Stimulated activated memory B cell treated with anti-CD40 and anti-IgM and Interleukin-4, amounts not matched to agents 10 μg/mL and 1 μg/mL and 100 μg/mL, for 72 hours (primary cell): Measurements from ENCODE around the gene NOD1.
"Not testable (repeated sequence)": the region's sequence is repeated elsewhere in the genome, so short reads cannot be mapped to it uniquely, and the experiment has no call there.

Source experiments
- ATAC-seq: fragments of 150-1000 bp; cut with Tn5 transposase; 2 replicates; pipeline ENCODE4 v1.10.0; 2021
- H3K27ac Mint-ChIP-seq: one replicate; pipeline ENCODE4 v1.8.0; 2022; ENCODE audit warnings: mild to moderate bottlenecking, mixed read lengths
- H3K27me3 Mint-ChIP-seq: one replicate; pipeline ENCODE4 v1.8.0; 2022; ENCODE audit warnings: mixed read lengths
- H3K36me3 Mint-ChIP-seq: one replicate; pipeline ENCODE4 v1.8.0; 2022; ENCODE audit warnings: mixed read lengths
- H3K4me1 Mint-ChIP-seq: one replicate; pipeline ENCODE4 v1.8.0; 2022; ENCODE audit warnings: mixed read lengths
- H3K4me3 Mint-ChIP-seq: one replicate; pipeline ENCODE4 v1.8.0; 2022; ENCODE audit warnings: mild to moderate bottlenecking, moderate library complexity, mixed read lengths
- H3K9me3 Mint-ChIP-seq: one replicate; pipeline ENCODE4 v1.8.0; 2022; ENCODE audit warnings: mixed read lengths

Gene NOD1

DNA sequence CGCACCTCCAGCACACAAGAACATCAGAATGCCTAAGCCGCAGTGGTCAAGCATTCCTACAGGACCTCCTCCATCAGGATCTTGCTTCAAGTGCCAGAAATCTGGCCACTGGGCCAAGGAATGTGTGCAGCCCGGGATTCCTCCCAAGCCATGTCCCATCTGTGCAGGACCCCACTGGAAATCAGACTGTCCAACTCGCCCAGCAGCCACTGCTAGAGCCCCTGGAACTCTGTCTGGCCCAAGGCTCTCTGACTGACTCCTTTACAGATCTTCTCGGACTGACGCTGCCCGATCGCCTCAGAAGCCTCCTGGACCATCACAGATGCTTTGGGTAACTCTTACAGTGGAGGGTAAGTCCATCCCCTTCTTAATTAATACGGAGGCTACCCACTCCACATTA, 2.8 kb upstream of the NOD1 start:
- H3K4me1 Mint-ChIP-seq, result peaks cover 21% of the 10 kb centered on the region
- H3K27me3 Mint-ChIP-seq, H3K4me3 Mint-ChIP-seq, H3K36me3 Mint-ChIP-seq, ATAC-seq, H3K27ac Mint-ChIP-seq, H3K9me3 Mint-ChIP-seq: not testable (repeated sequence)

DNA sequence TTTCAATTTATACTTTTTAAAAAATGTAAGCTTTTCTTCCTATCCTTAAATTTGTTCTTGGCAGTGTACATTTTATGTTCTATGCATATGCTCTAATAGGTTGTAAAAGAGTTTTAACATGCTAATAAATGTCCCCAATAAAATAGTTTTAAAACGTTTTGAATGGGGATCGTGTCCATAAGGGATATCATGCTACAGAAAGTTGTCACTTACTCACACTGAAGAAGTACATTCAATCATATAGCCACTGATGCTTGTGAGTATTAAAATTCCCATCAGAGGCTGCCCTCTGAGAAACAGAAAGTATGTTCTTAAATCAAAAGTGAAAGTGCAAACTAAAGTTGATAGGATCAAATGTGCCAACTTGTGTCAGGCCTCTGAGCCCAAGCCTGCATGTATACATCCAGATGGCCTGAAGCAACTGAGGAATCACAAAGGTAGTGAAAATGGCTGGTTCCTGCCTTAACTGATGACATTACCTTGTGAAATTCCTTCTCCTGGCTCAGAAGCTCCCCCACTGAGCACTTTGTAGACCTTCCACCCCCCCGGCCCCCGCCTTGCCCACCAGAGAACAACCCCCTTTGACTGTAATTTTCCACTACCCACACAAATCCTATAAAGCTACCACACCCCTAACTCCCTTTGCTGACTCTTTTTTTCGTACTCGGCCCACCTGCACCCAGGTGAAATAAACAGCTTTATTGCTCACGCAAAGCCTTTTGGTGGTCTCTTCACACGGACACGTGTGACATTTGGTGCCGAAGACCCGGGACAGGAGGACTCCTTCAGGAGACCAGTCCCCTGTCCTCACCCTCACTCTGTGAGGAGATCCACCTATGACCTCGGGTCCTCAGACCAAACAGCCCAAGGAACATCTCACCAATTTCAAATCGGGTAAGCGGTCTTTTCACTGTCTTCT, 877 bp upstream of the NOD1 start:
- H3K36me3 Mint-ChIP-seq, result peaks cover under 1% of the 10 kb centered on the region
- H3K9me3 Mint-ChIP-seq, result no peaks in the 10 kb centered on the region
- no peaks in the 10 kb centered on the region for H3K27me3 Mint-ChIP-seq
- peaks cover 40% of the 10 kb centered on the region for H3K4me1 Mint-ChIP-seq
- peak overlapping the region; percentile 93 for H3K4me3 Mint-ChIP-seq
- no peak overlapping the region for H3K27ac Mint-ChIP-seq
- no peak for ATAC-seq

DNA sequence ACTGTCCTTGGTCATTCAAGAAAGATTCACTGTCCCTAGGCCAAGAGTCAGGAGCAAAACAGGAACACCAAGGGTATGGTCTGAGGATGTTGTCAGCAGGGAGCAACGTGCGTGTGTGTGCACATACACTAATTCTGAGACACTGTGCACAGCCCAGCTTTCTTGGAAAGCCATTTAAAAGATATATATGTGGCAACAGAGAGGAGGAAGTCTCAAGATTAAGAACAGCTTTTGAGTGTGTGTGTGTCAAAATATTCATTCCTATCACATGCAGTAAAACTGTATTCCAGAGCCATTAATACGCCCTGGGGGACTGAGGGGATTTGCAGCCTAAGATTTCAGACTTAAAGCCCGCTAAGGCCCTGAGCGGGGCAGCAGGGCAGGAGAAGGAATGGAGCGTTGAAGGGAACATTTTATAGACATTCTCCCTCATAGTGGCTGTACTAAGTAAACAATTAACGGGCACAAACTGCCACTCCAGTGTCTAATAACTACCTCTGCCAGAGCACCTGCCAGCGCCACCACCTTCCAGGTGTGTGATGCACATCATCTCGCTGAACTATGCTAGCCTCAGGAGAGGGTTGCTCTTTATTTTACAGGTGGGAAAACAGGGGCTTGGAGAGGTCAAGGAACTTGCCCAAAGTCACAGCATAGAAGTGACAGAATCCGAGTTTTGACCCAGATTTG, 2.0 kb downstream of the NOD1 start:
- H3K9me3 Mint-ChIP-seq, result no peaks in the 10 kb centered on the region
- peaks cover 64% of the 10 kb centered on the region for H3K4me1 Mint-ChIP-seq
- H3K36me3 Mint-ChIP-seq, result peaks cover 22% of the 10 kb centered on the region
- H3K27ac Mint-ChIP-seq, result peak overlapping the region; percentile 71
- no peaks in the 10 kb centered on the region for H3K27me3 Mint-ChIP-seq
- H3K4me3 Mint-ChIP-seq, result no peak overlapping the region
- ATAC-seq, result no peak

DNA sequence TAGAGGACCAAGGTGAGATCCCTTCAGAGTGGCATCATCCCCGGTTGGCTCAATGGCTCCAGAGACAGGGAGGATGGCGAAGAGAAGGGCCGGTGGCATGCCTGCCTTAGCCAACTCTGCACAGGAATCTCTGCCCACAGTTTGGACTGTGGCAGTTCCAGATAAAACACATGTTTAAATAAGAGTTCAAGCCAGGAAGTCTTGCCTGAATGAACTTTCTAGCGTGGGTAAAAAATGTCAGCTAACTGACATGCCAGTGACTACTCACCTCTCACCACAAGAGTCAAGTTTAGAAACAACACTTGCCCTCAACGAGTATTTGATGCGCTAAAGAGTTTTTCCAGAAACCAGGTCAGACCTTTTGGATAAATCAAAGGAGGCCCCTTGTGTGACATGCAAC, 3.0 kb downstream of the NOD1 start:
- Mint-ChIP-seq H3K36me3 (peaks cover 22% of the 10 kb centered on the region), H3K27ac (peak overlapping the region; percentile 71), H3K4me1 (peaks cover 72% of the 10 kb centered on the region), H3K4me3 (no peak overlapping the region), H3K9me3 (no peaks in the 10 kb centered on the region), H3K27me3 (no peaks in the 10 kb centered on the region)
- no peak for ATAC-seq

DNA sequence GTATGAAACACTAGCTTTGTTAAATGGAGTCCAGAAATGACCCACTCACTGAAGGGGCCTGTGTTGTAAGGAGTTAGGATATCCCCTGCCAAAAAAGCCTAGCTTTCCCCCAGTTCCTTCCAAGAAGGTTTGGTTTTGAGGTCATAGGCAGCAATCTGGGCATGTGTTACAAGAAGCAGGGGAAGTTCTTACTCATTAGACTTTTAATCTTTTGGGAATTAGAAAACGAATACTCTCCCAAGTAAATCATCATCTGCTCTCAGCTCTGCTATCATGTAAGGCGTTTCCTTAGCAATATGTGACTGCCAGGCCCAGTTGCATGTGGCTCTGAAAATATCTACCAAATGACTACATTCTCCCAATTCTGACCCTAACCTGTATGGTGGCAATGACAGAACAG, 3.7 kb downstream of the NOD1 start:
- ATAC-seq, result no peak
- H3K36me3 Mint-ChIP-seq, result peaks cover 28% of the 10 kb centered on the region
- no peak overlapping the region for H3K4me3 Mint-ChIP-seq
- H3K27ac Mint-ChIP-seq, result peak overlapping the region; percentile 71
- peaks cover 68% of the 10 kb centered on the region for H3K4me1 Mint-ChIP-seq
- no peaks in the 10 kb centered on the region for H3K9me3 Mint-ChIP-seq
- H3K27me3 Mint-ChIP-seq, result no peaks in the 10 kb centered on the region

DNA sequence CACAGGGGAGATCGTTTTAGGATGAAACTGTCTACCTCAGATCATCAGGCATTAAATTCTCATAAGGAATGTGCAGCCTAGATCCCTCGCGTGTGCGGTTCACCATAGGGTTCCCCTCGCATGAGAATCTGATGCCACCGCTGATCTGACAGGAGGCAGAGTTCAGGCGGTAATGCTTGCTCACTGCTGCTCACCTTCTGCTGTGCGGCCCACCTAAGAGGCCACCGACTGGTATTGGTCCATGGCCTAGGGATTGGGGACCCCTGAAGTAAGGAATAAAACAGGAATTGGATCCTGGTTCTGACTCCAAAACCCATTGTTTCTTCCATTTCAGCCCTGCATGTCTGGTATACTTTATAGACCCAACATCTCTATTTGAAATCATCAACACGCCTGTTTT, 4.1 kb downstream of the NOD1 start:
- Mint-ChIP-seq H3K27ac (peak overlapping the region; percentile 71), H3K36me3 (peaks cover 31% of the 10 kb centered on the region), H3K4me3 (no peak overlapping the region), H3K4me1 (peaks cover 68% of the 10 kb centered on the region), H3K9me3 (no peaks in the 10 kb centered on the region), H3K27me3 (no peaks in the 10 kb centered on the region)
- no peak for ATAC-seq

DNA sequence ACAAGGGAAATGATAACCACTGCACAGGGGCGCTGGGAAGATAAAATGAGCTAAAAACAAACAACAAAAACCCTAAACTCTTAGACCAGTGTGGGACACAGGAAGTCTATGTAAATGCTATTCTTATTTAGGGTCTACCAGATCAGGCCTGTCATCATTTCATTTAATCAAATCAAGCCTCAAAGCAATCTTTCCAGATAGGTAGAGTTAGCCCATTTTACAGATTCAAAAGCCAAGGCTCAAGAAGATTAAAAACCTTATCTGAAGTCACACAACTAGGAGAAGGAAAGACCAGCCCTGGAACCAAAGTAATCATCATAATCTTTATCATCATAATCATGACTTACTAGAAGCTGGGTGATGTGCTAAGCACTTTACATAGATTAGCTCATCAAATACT, 4.7 kb downstream of the NOD1 start:
- peak overlapping the region; percentile 71 for H3K27ac Mint-ChIP-seq
- ATAC-seq, result no peak
- peaks cover 36% of the 10 kb centered on the region for H3K36me3 Mint-ChIP-seq
- H3K9me3 Mint-ChIP-seq, result no peaks in the 10 kb centered on the region
- no peaks in the 10 kb centered on the region for H3K27me3 Mint-ChIP-seq
- no peak overlapping the region for H3K4me3 Mint-ChIP-seq
- H3K4me1 Mint-ChIP-seq, result peaks cover 70% of the 10 kb centered on the region

DNA sequence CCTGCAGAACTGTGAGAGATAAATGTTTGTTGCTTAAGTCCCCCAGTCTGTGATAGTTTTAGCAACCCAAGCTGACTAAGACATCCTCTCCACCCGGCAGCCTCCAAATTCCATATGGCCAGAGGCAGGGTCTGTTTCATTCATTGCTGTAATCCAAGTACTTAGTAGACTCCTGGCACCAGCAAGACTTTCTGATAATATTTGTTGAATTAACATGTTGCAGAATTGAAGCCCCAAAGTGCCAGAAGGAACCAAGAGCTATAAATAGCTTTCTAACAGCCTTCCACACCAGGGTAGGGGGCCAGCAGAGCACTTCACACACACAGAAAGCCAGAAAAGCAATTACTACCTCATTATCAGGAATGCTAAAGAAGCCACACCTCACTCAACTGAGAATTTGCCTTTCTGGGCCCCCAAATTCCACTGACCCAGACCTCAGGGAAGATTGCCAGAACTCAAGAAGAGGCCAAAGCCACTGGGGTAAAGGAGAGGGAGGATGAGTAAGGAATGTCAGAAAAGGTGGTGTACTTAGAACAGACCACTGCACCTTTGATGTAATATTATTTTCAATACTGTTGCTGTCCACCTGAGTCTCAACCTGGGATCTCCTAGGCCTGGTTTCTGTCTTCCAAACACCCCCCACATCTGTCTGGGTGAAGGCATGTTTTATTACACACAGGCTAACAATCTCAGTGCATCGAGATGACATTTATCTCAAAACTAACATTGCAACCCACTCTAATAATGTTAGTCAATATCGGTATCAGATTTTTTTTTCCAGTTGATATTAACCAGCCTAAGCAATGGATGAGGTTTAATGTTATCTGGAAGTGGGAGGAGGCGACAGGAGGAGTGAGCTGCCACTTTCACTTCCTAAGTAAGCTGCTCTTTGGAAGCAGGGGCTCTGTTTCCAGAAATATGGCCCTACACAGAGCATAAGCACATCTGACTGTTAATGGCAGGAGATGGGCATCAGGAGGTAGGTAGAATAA, 5.5 kb downstream of the NOD1 start:
- Mint-ChIP-seq H3K4me3 (no peak overlapping the region), H3K9me3 (no peaks in the 10 kb centered on the region), H3K36me3 (peaks cover 36% of the 10 kb centered on the region), H3K27ac (peak overlapping the region; percentile 71), H3K27me3 (no peaks in the 10 kb centered on the region), H3K4me1 (peaks cover 78% of the 10 kb centered on the region)
- no peak for ATAC-seq

DNA sequence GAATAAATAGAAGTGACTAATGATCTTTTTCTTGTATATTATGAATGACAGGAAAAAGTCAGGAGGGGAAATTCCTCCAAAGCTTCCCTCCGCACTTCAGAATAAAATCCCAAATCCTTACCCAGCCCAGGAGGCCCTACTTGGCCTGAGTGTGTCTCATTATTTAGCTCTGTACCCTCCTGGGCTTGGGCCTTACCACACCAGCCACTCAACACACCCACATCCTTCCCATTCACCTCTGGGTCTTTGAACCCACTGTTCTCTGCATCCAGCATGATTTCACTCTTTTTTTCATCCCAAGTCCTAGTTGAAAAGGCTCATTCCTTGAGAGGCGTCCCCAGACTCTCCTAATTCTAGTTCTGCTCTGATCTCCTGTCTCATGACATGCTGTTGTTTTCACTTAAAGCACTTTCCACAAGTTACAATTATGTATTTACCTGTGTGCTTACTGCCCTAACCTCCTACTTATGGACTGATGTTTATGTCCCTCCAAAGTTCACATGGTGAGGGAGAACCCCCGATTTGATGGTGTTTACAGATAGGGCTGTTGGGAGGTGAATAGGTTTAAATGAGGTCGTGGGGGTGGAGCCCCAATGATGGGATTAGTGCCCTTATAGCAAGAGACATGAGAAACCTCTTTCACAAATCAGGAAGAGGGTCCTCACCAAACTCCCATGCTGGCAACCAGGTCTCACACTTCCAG, 6.4 kb downstream of the NOD1 start:
- H3K36me3 Mint-ChIP-seq, result peaks cover 36% of the 10 kb centered on the region
- ATAC-seq, result no peak
- H3K27me3 Mint-ChIP-seq, result no peaks in the 10 kb centered on the region
- no peak overlapping the region for H3K4me3 Mint-ChIP-seq
- peaks cover 86% of the 10 kb centered on the region for H3K4me1 Mint-ChIP-seq
- H3K27ac Mint-ChIP-seq, result peak overlapping the region; percentile 71
- no peaks in the 10 kb centered on the region for H3K9me3 Mint-ChIP-seq

DNA sequence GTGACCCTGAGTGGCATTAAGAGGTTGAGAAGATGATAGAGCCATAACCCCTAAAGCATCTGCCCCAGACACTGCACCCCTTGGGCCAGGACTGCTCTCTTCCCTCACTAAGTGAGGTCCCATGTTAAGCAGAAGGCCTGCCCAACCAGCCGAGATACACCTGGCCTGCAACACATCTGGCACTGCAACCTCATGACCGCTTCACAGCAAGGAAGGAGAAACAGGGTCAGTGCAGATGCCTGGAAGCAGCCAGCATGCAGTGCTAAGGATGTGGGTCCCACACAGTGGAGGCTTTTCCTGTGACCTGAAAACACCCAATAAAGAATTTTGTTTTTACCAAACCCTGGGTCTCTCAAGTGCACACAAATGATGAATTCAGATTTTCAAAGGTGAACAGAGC, 7.4 kb downstream of the NOD1 start:
- peak overlapping the region; percentile 71 for H3K27ac Mint-ChIP-seq
- peaks cover 90% of the 10 kb centered on the region for H3K4me1 Mint-ChIP-seq

DNA sequence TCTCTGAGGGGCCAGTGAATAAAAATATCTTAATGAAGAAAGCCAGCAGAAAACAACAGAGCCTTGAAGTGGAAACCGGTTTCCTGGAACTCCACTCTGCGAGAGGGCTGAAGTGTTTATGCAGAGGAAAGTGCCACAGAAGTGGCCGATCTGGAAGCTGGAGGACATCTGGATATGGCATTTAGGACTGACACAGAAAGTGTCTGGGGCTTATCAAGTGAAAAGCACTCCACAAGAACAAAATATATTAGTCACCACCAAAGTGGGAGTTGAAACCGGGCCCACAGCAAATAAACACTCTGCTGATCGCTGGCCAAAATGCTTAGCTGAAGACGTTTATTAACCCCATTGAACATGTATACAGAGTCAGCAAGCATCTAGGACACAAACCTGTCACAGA, 7.8 kb downstream of the NOD1 start:
- Mint-ChIP-seq H3K27ac (peak overlapping the region; percentile 71), H3K4me3 (no peak overlapping the region)

More for the DNA sequence above, 7.4 kb downstream of the NOD1 start:
- peaks cover 36% of the 10 kb centered on the region for H3K36me3 Mint-ChIP-seq
- H3K9me3 Mint-ChIP-seq, result no peaks in the 10 kb centered on the region
- ATAC-seq, result peak; percentile 27
- H3K27me3 Mint-ChIP-seq, result no peaks in the 10 kb centered on the region
- no peak overlapping the region for H3K4me3 Mint-ChIP-seq

DNA sequence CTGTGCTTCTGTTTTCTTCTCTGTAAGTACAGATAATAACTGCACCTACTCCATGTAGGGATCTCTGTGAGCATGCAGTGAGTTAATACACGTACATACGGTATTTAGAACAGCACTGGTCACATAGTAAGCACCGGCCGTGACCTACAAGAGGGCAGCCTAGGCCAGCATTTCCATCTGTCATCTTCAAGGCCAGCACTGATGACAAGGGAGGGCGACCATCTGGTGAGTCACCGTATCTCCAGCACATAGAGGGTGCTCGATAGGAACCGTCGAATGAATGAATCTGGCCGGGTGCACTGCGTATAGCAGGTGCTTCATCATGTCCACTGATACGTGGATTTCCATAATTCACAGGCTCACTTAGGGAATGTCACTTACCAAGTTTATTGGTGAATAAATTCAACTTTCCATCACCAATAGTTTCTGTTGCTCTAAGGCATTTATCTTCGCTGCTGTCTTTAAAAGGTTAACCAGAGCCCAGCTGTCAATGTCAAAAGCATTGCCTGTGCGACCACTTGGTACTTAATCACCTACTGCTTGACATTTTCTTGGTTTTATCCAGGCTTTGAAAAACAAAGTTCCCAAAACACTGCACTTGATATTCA, 8.3 kb downstream of the NOD1 start:
- Mint-ChIP-seq H3K9me3 (no peaks in the 10 kb centered on the region), H3K36me3 (peaks cover 36% of the 10 kb centered on the region), H3K27me3 (no peaks in the 10 kb centered on the region), H3K27ac (peak overlapping the region; percentile 72), H3K4me1 (peaks cover 90% of the 10 kb centered on the region), H3K4me3 (no peak overlapping the region)
- no peak for ATAC-seq

More for the DNA sequence above, 7.8 kb downstream of the NOD1 start:
- peaks cover 90% of the 10 kb centered on the region for H3K4me1 Mint-ChIP-seq
- no peak for ATAC-seq
- no peaks in the 10 kb centered on the region for H3K27me3 Mint-ChIP-seq
- H3K9me3 Mint-ChIP-seq, result no peaks in the 10 kb centered on the region
- H3K36me3 Mint-ChIP-seq, result peaks cover 36% of the 10 kb centered on the region

DNA sequence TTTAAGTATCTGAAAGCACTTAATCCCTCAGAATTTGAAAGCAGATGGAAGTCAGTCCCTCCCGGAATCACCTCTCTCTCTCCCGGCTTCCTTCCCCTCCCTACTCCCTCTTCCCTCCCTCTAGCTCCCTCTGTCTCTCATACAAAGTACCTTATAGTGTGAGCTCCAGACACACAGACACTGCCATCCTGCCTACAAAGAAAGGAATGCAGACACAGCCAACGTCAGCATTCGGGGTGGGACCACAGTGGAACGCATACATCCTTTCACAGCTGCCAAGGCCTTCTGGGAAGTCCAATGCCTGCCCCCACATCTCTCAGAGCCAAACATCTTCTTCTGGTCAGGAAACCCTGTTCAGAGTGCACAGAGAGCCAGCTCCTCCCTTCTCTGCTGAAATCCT, 9.3 kb downstream of the NOD1 start:
- H3K36me3 Mint-ChIP-seq, result peaks cover 34% of the 10 kb centered on the region
- no peak for ATAC-seq
- peak overlapping the region; percentile 72 for H3K27ac Mint-ChIP-seq
- peaks cover 90% of the 10 kb centered on the region for H3K4me1 Mint-ChIP-seq
- no peak overlapping the region for H3K4me3 Mint-ChIP-seq
- H3K27me3 Mint-ChIP-seq, result no peaks in the 10 kb centered on the region
- no peaks in the 10 kb centered on the region for H3K9me3 Mint-ChIP-seq

DNA sequence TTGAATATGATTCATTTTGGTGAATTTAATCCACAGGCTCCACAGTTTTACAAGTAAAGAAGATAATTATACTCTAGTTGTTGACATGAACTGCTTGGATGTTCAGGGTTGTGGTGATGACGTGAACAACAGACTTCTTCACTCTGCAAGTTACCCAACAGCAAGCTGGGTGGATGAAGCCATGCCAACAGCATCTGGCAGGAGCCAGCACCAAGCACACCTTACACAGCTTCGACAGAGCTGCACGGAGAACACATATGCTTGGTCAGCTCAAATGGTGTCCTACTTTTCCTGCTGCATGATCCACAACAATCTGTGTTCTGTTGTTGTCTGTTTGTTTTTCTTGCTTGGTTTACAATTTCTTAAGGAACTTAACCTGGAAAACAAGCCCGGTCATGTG, 9.8 kb downstream of the NOD1 start:
- H3K9me3 Mint-ChIP-seq, result no peaks in the 10 kb centered on the region
- peaks cover 30% of the 10 kb centered on the region for H3K36me3 Mint-ChIP-seq
- H3K27ac Mint-ChIP-seq, result peak overlapping the region; percentile 72
- H3K27me3 Mint-ChIP-seq, result no peaks in the 10 kb centered on the region
- ATAC-seq, result no peak
- no peak overlapping the region for H3K4me3 Mint-ChIP-seq
- H3K4me1 Mint-ChIP-seq, result peaks cover 90% of the 10 kb centered on the region
